SK-N-SH treated with all-trans-retinoic acid at 6 μM for 48 hours (cell line): ENCODE measurements around the gene ECI2.

ENCODE experiments used
- ARNTL ChIP-seq: fragments of 450-650 bp; formaldehyde crosslinking; IDR thresholded peaks from 2 replicates; pipeline ENCODE4 v1.5.0; 2020; ENCODE audit warnings: low read depth, mild to moderate bottlenecking, moderate library complexity, borderline replicate concordance
- BACH2 ChIP-seq: fragments of 250-450 bp; sonication (Bioruptor Pico); IDR thresholded peaks from 2 replicates; pipeline ENCODE4 v1.9.0; 2021; ENCODE audit warnings: mild to moderate bottlenecking, borderline replicate concordance
- ISL1 ChIP-seq: fragments of 250-450 bp; sonication (Bioruptor Pico); IDR thresholded peaks from 2 replicates; pipeline ENCODE4 v2.1.2; 2022; ENCODE audit warnings: mild to moderate bottlenecking, moderate library complexity
- RARB ChIP-seq: fragments of 250-450 bp; sonication (Bioruptor Pico); IDR thresholded peaks from 2 replicates; pipeline ENCODE4 v1.8.0; 2021; ENCODE audit warnings: mild to moderate bottlenecking, moderate library complexity
- TOX ChIP-seq: fragments of 250-450 bp; sonication (Bioruptor Pico); IDR thresholded peaks from 2 replicates; pipeline ENCODE4 v1.8.0; 2021; ENCODE audit warnings: mild to moderate bottlenecking, moderate library complexity, borderline replicate concordance
- ZFP3 ChIP-seq: fragments of 250-450 bp; sonication (Bioruptor Pico); IDR thresholded peaks from 2 replicates; pipeline ENCODE4 v1.5.0; 2020; ENCODE audit warnings: mild to moderate bottlenecking, moderate library complexity
- ZFP30 ChIP-seq: fragments of 450-650 bp; formaldehyde crosslinking; IDR thresholded peaks from 2 replicates; pipeline ENCODE4 v1.5.0; 2022; ENCODE audit warnings: mild to moderate bottlenecking, moderate library complexity
- ZNF565 ChIP-seq: fragments of 450-650 bp; formaldehyde crosslinking; conservative IDR thresholded peaks from 2 replicates; pipeline ENCODE4 v1.5.0; 2020; ENCODE audit warnings: low read depth, mild to moderate bottlenecking, moderate library complexity
- TF ChIP-seq, protein P1 (sequence below): fragments of 250-450 bp; sonication (Bioruptor Pico); IDR thresholded peaks from 2 replicates; pipeline ENCODE4 v1.8.0; 2020; ENCODE audit warnings: mild to moderate bottlenecking, moderate library complexity, borderline replicate concordance
- TF ChIP-seq, protein P2 (sequence below): fragments of 250-450 bp; sonication (Bioruptor Pico); IDR thresholded peaks from 2 replicates; pipeline ENCODE4 v1.5.1; 2020; ENCODE audit warnings: low read depth, mild to moderate bottlenecking, moderate library complexity
- TF ChIP-seq, protein P3 (sequence below): fragments of 250-450 bp; sonication (Bioruptor Pico); IDR thresholded peaks from 2 replicates; pipeline ENCODE4 v1.5.1; 2021; ENCODE audit warnings: mild to moderate bottlenecking, moderate library complexity
- TF ChIP-seq, protein P4 (sequence below): fragments of 250-450 bp; sonication (Bioruptor Pico); IDR thresholded peaks from 2 replicates; pipeline ENCODE4 v1.5.0; 2020; ENCODE audit warnings: mild to moderate bottlenecking, moderate library complexity
- TF ChIP-seq, protein P5 (sequence below): fragments of 250-450 bp; sonication (Bioruptor Pico); IDR thresholded peaks from 2 replicates; pipeline ENCODE4 v1.8.0; 2021; ENCODE audit warnings: low read depth, mild to moderate bottlenecking, moderate library complexity, borderline replicate concordance

DNA sequence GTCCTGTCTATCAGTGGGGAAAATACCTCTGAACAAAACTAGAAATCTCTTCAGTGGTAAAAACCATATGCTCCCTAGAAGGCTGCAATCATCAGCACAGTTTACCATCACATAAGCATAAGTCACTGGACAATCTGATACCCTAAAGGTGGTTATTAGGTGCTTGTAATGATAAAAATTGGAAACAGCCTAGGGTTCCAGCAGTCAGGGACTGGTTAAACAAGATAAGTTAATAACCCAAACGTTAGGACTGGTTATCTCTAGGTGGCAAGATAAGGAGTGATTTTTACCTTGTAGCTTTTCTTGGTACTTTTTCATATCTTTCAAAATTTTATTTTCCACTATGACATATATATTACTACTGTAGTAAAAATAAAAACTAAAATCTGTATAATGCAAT is 11.0 kb downstream of the ECI2 start:
- TF ChIP-seq ZFP30 (CRISPR knock-in tag): no peak
- TF ChIP-seq ISL1 (CRISPR knock-in tag): no peak
- no peak for TF ChIP-seq ZFP3 (CRISPR knock-in tag)
- TF ChIP-seq, protein P1, sequence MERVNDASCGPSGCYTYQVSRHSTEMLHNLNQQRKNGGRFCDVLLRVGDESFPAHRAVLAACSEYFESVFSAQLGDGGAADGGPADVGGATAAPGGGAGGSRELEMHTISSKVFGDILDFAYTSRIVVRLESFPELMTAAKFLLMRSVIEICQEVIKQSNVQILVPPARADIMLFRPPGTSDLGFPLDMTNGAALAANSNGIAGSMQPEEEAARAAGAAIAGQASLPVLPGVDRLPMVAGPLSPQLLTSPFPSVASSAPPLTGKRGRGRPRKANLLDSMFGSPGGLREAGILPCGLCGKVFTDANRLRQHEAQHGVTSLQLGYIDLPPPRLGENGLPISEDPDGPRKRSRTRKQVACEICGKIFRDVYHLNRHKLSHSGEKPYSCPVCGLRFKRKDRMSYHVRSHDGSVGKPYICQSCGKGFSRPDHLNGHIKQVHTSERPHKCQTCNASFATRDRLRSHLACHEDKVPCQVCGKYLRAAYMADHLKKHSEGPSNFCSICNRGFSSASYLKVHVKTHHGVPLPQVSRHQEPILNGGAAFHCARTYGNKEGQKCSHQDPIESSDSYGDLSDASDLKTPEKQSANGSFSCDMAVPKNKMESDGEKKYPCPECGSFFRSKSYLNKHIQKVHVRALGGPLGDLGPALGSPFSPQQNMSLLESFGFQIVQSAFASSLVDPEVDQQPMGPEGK (CRISPR knock-in tag): no peak
- TF ChIP-seq, protein P2, sequence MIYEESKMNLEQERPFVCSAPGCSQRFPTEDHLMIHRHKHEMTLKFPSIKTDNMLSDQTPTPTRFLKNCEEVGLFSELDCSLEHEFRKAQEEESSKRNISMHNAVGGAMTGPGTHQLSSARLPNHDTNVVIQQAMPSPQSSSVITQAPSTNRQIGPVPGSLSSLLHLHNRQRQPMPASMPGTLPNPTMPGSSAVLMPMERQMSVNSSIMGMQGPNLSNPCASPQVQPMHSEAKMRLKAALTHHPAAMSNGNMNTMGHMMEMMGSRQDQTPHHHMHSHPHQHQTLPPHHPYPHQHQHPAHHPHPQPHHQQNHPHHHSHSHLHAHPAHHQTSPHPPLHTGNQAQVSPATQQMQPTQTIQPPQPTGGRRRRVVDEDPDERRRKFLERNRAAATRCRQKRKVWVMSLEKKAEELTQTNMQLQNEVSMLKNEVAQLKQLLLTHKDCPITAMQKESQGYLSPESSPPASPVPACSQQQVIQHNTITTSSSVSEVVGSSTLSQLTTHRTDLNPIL: no peak
- TF ChIP-seq, protein P3, sequence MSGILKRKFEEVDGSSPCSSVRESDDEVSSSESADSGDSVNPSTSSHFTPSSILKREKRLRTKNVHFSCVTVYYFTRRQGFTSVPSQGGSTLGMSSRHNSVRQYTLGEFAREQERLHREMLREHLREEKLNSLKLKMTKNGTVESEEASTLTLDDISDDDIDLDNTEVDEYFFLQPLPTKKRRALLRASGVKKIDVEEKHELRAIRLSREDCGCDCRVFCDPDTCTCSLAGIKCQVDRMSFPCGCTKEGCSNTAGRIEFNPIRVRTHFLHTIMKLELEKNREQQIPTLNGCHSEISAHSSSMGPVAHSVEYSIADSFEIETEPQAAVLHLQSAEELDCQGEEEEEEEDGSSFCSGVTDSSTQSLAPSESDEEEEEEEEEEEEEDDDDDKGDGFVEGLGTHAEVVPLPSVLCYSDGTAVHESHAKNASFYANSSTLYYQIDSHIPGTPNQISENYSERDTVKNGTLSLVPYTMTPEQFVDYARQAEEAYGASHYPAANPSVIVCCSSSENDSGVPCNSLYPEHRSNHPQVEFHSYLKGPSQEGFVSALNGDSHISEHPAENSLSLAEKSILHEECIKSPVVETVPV (CRISPR knock-in tag): no peak
- TF ChIP-seq RARB (CRISPR knock-in tag): no peak
- TF ChIP-seq ZNF565 (CRISPR knock-in tag): no peak
- TF ChIP-seq, protein P4, sequence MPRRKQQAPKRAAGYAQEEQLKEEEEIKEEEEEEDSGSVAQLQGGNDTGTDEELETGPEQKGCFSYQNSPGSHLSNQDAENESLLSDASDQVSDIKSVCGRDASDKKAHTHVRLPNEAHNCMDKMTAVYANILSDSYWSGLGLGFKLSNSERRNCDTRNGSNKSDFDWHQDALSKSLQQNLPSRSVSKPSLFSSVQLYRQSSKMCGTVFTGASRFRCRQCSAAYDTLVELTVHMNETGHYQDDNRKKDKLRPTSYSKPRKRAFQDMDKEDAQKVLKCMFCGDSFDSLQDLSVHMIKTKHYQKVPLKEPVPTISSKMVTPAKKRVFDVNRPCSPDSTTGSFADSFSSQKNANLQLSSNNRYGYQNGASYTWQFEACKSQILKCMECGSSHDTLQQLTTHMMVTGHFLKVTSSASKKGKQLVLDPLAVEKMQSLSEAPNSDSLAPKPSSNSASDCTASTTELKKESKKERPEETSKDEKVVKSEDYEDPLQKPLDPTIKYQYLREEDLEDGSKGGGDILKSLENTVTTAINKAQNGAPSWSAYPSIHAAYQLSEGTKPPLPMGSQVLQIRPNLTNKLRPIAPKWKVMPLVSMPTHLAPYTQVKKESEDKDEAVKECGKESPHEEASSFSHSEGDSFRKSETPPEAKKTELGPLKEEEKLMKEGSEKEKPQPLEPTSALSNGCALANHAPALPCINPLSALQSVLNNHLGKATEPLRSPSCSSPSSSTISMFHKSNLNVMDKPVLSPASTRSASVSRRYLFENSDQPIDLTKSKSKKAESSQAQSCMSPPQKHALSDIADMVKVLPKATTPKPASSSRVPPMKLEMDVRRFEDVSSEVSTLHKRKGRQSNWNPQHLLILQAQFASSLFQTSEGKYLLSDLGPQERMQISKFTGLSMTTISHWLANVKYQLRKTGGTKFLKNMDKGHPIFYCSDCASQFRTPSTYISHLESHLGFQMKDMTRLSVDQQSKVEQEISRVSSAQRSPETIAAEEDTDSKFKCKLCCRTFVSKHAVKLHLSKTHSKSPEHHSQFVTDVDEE (CRISPR knock-in tag): no peak
- TF ChIP-seq TOX (CRISPR knock-in tag): no peak
- no peak for TF ChIP-seq ARNTL (CRISPR knock-in tag)
- no peak for TF ChIP-seq BACH2 (CRISPR knock-in tag)
- TF ChIP-seq, protein P5, sequence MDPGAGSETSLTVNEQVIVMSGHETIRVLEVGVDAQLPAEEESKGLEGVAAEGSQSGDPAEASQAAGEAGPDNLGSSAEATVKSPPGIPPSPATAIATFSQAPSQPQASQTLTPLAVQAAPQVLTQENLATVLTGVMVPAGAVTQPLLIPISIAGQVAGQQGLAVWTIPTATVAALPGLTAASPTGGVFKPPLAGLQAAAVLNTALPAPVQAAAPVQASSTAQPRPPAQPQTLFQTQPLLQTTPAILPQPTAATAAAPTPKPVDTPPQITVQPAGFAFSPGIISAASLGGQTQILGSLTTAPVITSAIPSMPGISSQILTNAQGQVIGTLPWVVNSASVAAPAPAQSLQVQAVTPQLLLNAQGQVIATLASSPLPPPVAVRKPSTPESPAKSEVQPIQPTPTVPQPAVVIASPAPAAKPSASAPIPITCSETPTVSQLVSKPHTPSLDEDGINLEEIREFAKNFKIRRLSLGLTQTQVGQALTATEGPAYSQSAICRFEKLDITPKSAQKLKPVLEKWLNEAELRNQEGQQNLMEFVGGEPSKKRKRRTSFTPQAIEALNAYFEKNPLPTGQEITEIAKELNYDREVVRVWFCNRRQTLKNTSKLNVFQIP: no peak
